Caco-2 (cell line): ENCODE measurements around the gene SDCCAG8. TPM values are rescaled to one million over a fixed set of nuclear protein-coding genes. Genes with fewer than 3 reads are reported as not detected.

ENCODE experiments used
- BruUV-seq: library from RNA; stranded (reverse); fragments of 400-500 nt; replicated peaks from 2 replicates; lab custom pipeline; 2021; lab: Mats Ljungman, UMichigan
- CTCF ChIA-PET: fragments of 300-600 bp; sonication (Branson Sonifier 250); formaldehyde crosslinking; loops from one replicate; lab custom pipeline; 2022; ENCODE audit warnings: antibody characterized with exemption; lab: Charles Lee
- POLR2A ChIA-PET: fragments of 300-600 bp; sonication (Branson Sonifier 250); formaldehyde crosslinking; loops from one replicate; lab custom pipeline; 2022; ENCODE audit warnings: antibody characterized with exemption; lab: Charles Lee
- DNase-seq, 2 experiments: peaks; one replicate each; pipeline versions ENCODE4 v3.0.0 to v3.0.0-alpha.2; 2020 to 2022
- H3K27me3 ChIP-seq: replicated peaks from 2 replicates; pipeline ENCODE4 v1.6.0; 2011; ENCODE audit warnings: low read length; ENCODE audit not compliant: control insufficient read depth, insufficient read depth
- H3K36me3 ChIP-seq: 2 replicates; pipeline ENCODE4 v1.5.1; 2011; ENCODE audit warnings: low read length; ENCODE audit not compliant: control insufficient read depth, insufficient read depth
- H3K4me1 ChIP-seq: fragments of 250-450 bp; sonication (Bioruptor Pico); 2 replicates; pipeline ENCODE4 v1.5.1; 2020; ENCODE audit warnings: mild to moderate bottlenecking
- H3K4me3 ChIP-seq: 2 replicates; pipeline ENCODE4 v1.5.1; 2011; ENCODE audit warnings: low read depth, mild to moderate bottlenecking, control low read depth, low read length
- H3K9me3 ChIP-seq: fragments of 250-450 bp; sonication (Bioruptor Pico); 2 replicates; pipeline ENCODE4 v1.5.1; 2020; ENCODE audit warnings: mild to moderate bottlenecking, moderate library complexity
- H3K27ac Mint-ChIP-seq: one replicate; pipeline ENCODE4 v1.8.0; 2022; ENCODE audit warnings: mixed read lengths; ENCODE audit not compliant: unreplicated experiment
- H3K27me3 Mint-ChIP-seq: one replicate; pipeline ENCODE4 v1.8.0; 2022; ENCODE audit warnings: mixed read lengths; ENCODE audit not compliant: insufficient read depth, unreplicated experiment
- H3K36me3 Mint-ChIP-seq: one replicate; pipeline ENCODE4 v1.8.0; 2022; ENCODE audit warnings: mild to moderate bottlenecking, mixed read lengths; ENCODE audit not compliant: insufficient read depth, unreplicated experiment
- H3K4me1 Mint-ChIP-seq: one replicate; pipeline ENCODE4 v1.8.0; 2022; ENCODE audit warnings: low read depth, mixed read lengths; ENCODE audit not compliant: unreplicated experiment
- H3K4me3 Mint-ChIP-seq: one replicate; pipeline ENCODE4 v1.8.0; 2022; ENCODE audit warnings: mild to moderate bottlenecking, moderate library complexity, mixed read lengths; ENCODE audit not compliant: unreplicated experiment
- H3K9me3 Mint-ChIP-seq: one replicate; pipeline ENCODE4 v1.8.0; 2022; ENCODE audit warnings: mixed read lengths; ENCODE audit not compliant: unreplicated experiment
- CTCF ChIP-seq, 2 experiments: fragments of 200-600 bp in 1 of 2; IDR thresholded peaks; 1 replicate in 1 of 2; 2 replicates in 1 of 2; pipeline versions ENCODE4 v1.5.1 to v1.8.0; 2011 to 2022; ENCODE audit warnings: antibody characterized with exemption in 1 of 2, control low read depth in 1 of 2, inconsistent platforms in 1 of 2, low read depth in 1 of 2, low read length in 1 of 2, mild to moderate bottlenecking in 1 of 2, moderate library complexity in 1 of 2; ENCODE audit not compliant: insufficient read depth in 1 of 2, severe bottlenecking in 1 of 2, unreplicated experiment in 1 of 2
- intact Hi-C: fragments of 100-400 bp; cut with micrococcal nuclease; formaldehyde crosslinking; loops from one replicate; pipeline ENCODE4 v1.10.0; 2022; ENCODE audit not compliant: unreplicated experiment
- total RNA-seq: library from RNA; stranded (reverse); gene quantifications from 2 replicates; pipeline ENCODE4 v1.2.3, GENCODE V29; 2022

The SDCCAG8 gene
- total RNA-seq, 1 experiment from 2014 or later, result 23.0 TPM

- Histone ChIP-seq H3K36me3 (no peaks in the 10 kb centered on the region), H3K27me3 (no peaks in the 10 kb centered on the region), H3K4me3 (no peak overlapping the region), H3K9me3 (no peaks in the 10 kb centered on the region), H3K4me1 (no peaks in the 10 kb centered on the region)
- Mint-ChIP-seq H3K4me3 (no peak overlapping the region), H3K9me3 (no peaks in the 10 kb centered on the region), H3K27me3 (no peaks in the 10 kb centered on the region), H3K36me3 (no peaks in the 10 kb centered on the region), H3K27ac (no peak overlapping the region), H3K4me1 (no peaks in the 10 kb centered on the region)
- CTCF ChIA-PET, result no interaction called here
- intact Hi-C loops, result no loop called here
- POLR2A ChIA-PET, result no interaction called here
- TF ChIP-seq CTCF (IDR thresholded peaks at IDR 0.05; ENCODE audit: insufficient read depth in 1 of 2, low read depth in 1 of 2, low read length in 1 of 2, severe bottlenecking in 1 of 2, unreplicated experiment in 1 of 2), result no peak
- BruUV-seq, result no TSS peak
- DNase-seq, result no peak
Observed at GRCh38 chr1:243413431-243414151, 157.8 kb downstream of the SDCCAG8 start.

- H3K4me3 ChIP-seq, result no peak overlapping the region
- ChIA-PET POLR2A (no interaction called here), CTCF (no interaction called here)
- Mint-ChIP-seq H3K9me3 (no peaks in the 10 kb centered on the region), H3K36me3 (no peaks in the 10 kb centered on the region), H3K4me1 (no peaks in the 10 kb centered on the region), H3K27ac (no peak overlapping the region), H3K4me3 (no peak overlapping the region), H3K27me3 (no peaks in the 10 kb centered on the region)
- no peak for TF ChIP-seq CTCF (IDR thresholded peaks at IDR 0.05; ENCODE audit: insufficient read depth in 1 of 2, low read depth in 1 of 2, low read length in 1 of 2, severe bottlenecking in 1 of 2, unreplicated experiment in 1 of 2)
- no peaks in the 10 kb centered on the region for H3K36me3 ChIP-seq
- intact Hi-C loops, result no loop called here
- BruUV-seq, result no TSS peak
- no peaks in the 10 kb centered on the region for H3K27me3 ChIP-seq
- no peak for DNase-seq
- H3K4me1 ChIP-seq, result no peaks in the 10 kb centered on the region
- no peaks in the 10 kb centered on the region for H3K9me3 ChIP-seq
Observed at GRCh38 chr1:243414152-243414494, 158.3 kb downstream of the SDCCAG8 start.

GRCh38 chr1:243415663-243416408 is 160.0 kb downstream of the SDCCAG8 start:
- Mint-ChIP-seq H3K27me3 (no peaks in the 10 kb centered on the region), H3K4me1 (no peaks in the 10 kb centered on the region), H3K27ac (no peak overlapping the region), H3K4me3 (no peak overlapping the region), H3K9me3 (no peaks in the 10 kb centered on the region), H3K36me3 (no peaks in the 10 kb centered on the region)
- TF ChIP-seq CTCF (IDR thresholded peaks at IDR 0.05; ENCODE audit: insufficient read depth in 1 of 2, low read depth in 1 of 2, low read length in 1 of 2, severe bottlenecking in 1 of 2, unreplicated experiment in 1 of 2), result no peak
- no peaks in the 10 kb centered on the region for H3K9me3 ChIP-seq
- no TSS peak for BruUV-seq
- DNase-seq, result no peak
- ChIA-PET CTCF (no interaction called here), POLR2A (no interaction called here)
- H3K36me3 ChIP-seq, result no peaks in the 10 kb centered on the region
- H3K4me1 ChIP-seq, result no peaks in the 10 kb centered on the region
- intact Hi-C loops, result no loop called here
- H3K4me3 ChIP-seq, result no peak overlapping the region
- H3K27me3 ChIP-seq, result no peaks in the 10 kb centered on the region
